ENCODE results near the gene DKKL1. TPM values are rescaled to one million over a fixed set of nuclear protein-coding genes. Genes with fewer than 3 reads are reported as not detected.

Gene DKKL1
- total and polyA plus RNA-seq, 2 of the 4 experiments (the other 2 are of a cell fraction), result 0.67 TPM; not detected in 1

DNA sequence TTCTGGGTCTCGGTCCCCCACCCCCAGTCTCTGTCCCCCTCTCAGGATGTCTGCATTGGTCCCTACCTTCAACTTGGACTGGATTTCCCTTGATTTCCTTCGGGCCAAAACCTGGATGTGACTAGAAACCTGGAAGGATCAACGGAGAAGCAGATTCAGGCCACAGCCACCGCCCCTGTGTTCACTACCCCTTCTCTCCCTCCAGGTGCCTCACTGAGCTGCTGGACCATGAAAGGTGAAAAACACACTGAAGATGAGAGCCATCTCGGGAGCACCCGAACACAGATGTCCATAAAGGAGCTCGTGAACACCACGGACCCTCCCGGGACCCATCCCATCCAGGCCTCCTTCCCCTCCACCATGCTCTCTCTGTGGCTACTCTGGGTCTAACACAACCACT lies 6.5 kb upstream of the DKKL1 start:
- H3K4me3 ChIP-seq (ENCODE audit: insufficient read depth, low read depth, low read length), result no peak overlapping the region
- H3K4me1 ChIP-seq (ENCODE audit: control insufficient read depth, insufficient read depth, low read length), result peaks cover 4% of the 10 kb centered on the region; the same call in 1 of the 2 replicates
- no peak overlapping the region for H3K9ac ChIP-seq (ENCODE audit: low read depth, low read length)
- H2AK9ac ChIP-seq (replicated peaks; ENCODE audit: low read depth, low read length, poor library complexity), result no peak overlapping the region
- H3K56ac ChIP-seq (ENCODE audit: extremely low read depth, insufficient read depth, low read length), result no peak overlapping the region
- no peak overlapping the region for H2BK5ac ChIP-seq (ENCODE audit: low read depth, low read length, poor library complexity, severe bottlenecking)
- H3K4ac ChIP-seq (ENCODE audit: low read depth, low read length), result no peak overlapping the region
- H3K27ac ChIP-seq (ENCODE audit: insufficient read depth, low read length), result no peak overlapping the region
- H3K18ac ChIP-seq (ENCODE audit: low read depth, low read length), result no peak overlapping the region
- no peak overlapping the region for H4K91ac ChIP-seq (ENCODE audit: insufficient read depth, low read depth, low read length)
- no peak overlapping the region for H2BK20ac ChIP-seq (ENCODE audit: low read depth, low read length)
- no peak overlapping the region for H2BK15ac ChIP-seq (ENCODE audit: low read depth, low read length)
- 86% methylated on average over 2 of the region's 9 CpGs; no CpG with 5 or more reads in 1 of the 2 experiments for WGBS, 2 experiments (ENCODE audit: extremely low coverage in 2 of 2, insufficient read length in 1 of 2)
- no TSS peak for BruUV-seq (replicated peaks)
- H2BK120ac ChIP-seq (ENCODE audit: low read depth, low read length), result no peak overlapping the region
- peaks cover 22 to 70% of the 10 kb centered on the region in 2 experiments for H3K79me1 ChIP-seq (ENCODE audit: low read depth in 1 of 2, low read length in 2 of 2)
- H3K27me3 ChIP-seq (ENCODE audit: control insufficient read depth, insufficient read depth, low read length), result no peaks in the 10 kb centered on the region
- no peaks in the 10 kb centered on the region for H3K9me3 ChIP-seq (ENCODE audit: control insufficient read depth, insufficient read depth, low read length)
- H3K36me3 ChIP-seq (ENCODE audit: control insufficient read depth, insufficient read depth, low read length), result peaks cover 56% of the 10 kb centered on the region
- H3K23ac ChIP-seq (ENCODE audit: low read depth, low read length), result no peak overlapping the region
- CTCF ChIA-PET, result no interaction called here
- H3K9me1 ChIP-seq (ENCODE audit: insufficient read depth, low read length), result peaks cover 16% of the 10 kb centered on the region; the same call in 1 of the 2 replicates
- DNase-seq (no peak), ATAC-seq (ENCODE audit: low read depth) (no peak)
- POLR2A ChIA-PET (ENCODE audit: unreplicated experiment), result no interaction called here
- no peak overlapping the region for H2AK5ac ChIP-seq (ENCODE audit: low read depth, low read length)
- H3K14ac ChIP-seq (replicated peaks; ENCODE audit: low read depth, low read length), result no peak overlapping the region
- no peak overlapping the region for H4K8ac ChIP-seq (ENCODE audit: low read depth in 2 of 2, low read length in 2 of 2)
- peaks cover 6% of the 10 kb centered on the region; the same call in 1 of the 2 replicates for H4K20me1 ChIP-seq (ENCODE audit: insufficient read depth, low read length)
- intact Hi-C loops (cut with micrococcal nuclease), result no loop called here
- H3K4me2 ChIP-seq (ENCODE audit: low read depth, low read length), result no peak overlapping the region
- in situ Hi-C loops (cut with MboI; ENCODE audit: low sequenced_read_pairs), result no loop called here
- H4K5ac ChIP-seq (ENCODE audit: low read depth, low read length), result no peak overlapping the region
- H2AFZ ChIP-seq (replicated peaks; ENCODE audit: low read length, poor library complexity), result no peak overlapping the region
- TF ChIP-seq FOS (IDR thresholded peaks at IDR 0.05; ENCODE audit: low read depth, low read length) (no peak), MAZ (IDR thresholded peaks at IDR 0.05; ENCODE audit: borderline replicate concordance, low read depth, low read length) (no peak), RCOR1 (IDR thresholded peaks at IDR 0.05; ENCODE audit: insufficient replicate concordance, low read length) (no peak), RFX5 (IDR thresholded peaks at IDR 0.05; ENCODE audit: low read depth, low read length) (no peak), RAD21 (IDR thresholded peaks at IDR 0.05; ENCODE audit: low read length) (no peak), SMC3 (IDR thresholded peaks at IDR 0.05; ENCODE audit: low read depth, low read length) (no peak), MXI1 (IDR thresholded peaks at IDR 0.05; ENCODE audit: borderline replicate concordance, low read depth, low read length) (no peak), POLR2A (IDR thresholded peaks at IDR 0.05; ENCODE audit: low read depth, low read length) (no peak), CEBPB (IDR thresholded peaks at IDR 0.05; ENCODE audit: low read depth, low read length) (no peak), CHD1 (IDR thresholded peaks at IDR 0.05; ENCODE audit: low read depth, low read length) (no peak), BHLHE40 (IDR thresholded peaks at IDR 0.05; ENCODE audit: low read depth, low read length) (no peak), MAFK (IDR thresholded peaks at IDR 0.05; ENCODE audit: low read depth, low read length) (no peak), NFE2L2 (IDR thresholded peaks at IDR 0.05; ENCODE audit: low read depth, low read length) (no peak)
- TF ChIP-seq, protein P1, sequence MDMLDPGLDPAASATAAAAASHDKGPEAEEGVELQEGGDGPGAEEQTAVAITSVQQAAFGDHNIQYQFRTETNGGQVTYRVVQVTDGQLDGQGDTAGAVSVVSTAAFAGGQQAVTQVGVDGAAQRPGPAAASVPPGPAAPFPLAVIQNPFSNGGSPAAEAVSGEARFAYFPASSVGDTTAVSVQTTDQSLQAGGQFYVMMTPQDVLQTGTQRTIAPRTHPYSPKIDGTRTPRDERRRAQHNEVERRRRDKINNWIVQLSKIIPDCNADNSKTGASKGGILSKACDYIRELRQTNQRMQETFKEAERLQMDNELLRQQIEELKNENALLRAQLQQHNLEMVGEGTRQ (IDR thresholded peaks at IDR 0.05; ENCODE audit: low read depth, low read length), result no peak
- TF ChIP-seq, protein P2, sequence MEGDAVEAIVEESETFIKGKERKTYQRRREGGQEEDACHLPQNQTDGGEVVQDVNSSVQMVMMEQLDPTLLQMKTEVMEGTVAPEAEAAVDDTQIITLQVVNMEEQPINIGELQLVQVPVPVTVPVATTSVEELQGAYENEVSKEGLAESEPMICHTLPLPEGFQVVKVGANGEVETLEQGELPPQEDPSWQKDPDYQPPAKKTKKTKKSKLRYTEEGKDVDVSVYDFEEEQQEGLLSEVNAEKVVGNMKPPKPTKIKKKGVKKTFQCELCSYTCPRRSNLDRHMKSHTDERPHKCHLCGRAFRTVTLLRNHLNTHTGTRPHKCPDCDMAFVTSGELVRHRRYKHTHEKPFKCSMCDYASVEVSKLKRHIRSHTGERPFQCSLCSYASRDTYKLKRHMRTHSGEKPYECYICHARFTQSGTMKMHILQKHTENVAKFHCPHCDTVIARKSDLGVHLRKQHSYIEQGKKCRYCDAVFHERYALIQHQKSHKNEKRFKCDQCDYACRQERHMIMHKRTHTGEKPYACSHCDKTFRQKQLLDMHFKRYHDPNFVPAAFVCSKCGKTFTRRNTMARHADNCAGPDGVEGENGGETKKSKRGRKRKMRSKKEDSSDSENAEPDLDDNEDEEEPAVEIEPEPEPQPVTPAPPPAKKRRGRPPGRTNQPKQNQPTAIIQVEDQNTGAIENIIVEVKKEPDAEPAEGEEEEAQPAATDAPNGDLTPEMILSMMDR (conservative IDR thresholded peaks at IDR 0.05; ENCODE audit: low read depth, low read length), result no peak
- TF ChIP-seq, protein P3, sequence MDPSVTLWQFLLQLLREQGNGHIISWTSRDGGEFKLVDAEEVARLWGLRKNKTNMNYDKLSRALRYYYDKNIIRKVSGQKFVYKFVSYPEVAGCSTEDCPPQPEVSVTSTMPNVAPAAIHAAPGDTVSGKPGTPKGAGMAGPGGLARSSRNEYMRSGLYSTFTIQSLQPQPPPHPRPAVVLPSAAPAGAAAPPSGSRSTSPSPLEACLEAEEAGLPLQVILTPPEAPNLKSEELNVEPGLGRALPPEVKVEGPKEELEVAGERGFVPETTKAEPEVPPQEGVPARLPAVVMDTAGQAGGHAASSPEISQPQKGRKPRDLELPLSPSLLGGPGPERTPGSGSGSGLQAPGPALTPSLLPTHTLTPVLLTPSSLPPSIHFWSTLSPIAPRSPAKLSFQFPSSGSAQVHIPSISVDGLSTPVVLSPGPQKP (IDR thresholded peaks at IDR 0.05; ENCODE audit: borderline replicate concordance, low read depth, low read length), result no peak
- dilution Hi-C loops (cut with HindIII; ENCODE audit: low sequenced_read_pairs, unreplicated experiment), result no loop called here
